MCF 10A (cell line): Measurements from ENCODE around the gene SOS1. TPM values are rescaled to one million over a fixed set of nuclear protein-coding genes. Genes with fewer than 3 reads are reported as not detected.
"Not testable (repeated sequence)": the region's sequence is repeated elsewhere in the genome, so short reads cannot be mapped to it uniquely, and the experiment has no call there.

Experiments
- BruUV-seq: library from RNA; stranded (reverse); fragments of 400-500 nt; replicated peaks from 2 replicates; lab custom pipeline; 2021; lab: Mats Ljungman, UMichigan
- CTCF ChIA-PET: fragments of 300-600 bp; sonication (Branson Sonifier 250); formaldehyde crosslinking; extraction: SDS; loops from one replicate; lab custom pipeline; 2021; ENCODE audit warnings: antibody characterized with exemption, inconsistent platforms; lab: Yijun Ruan, JAX
- POLR2A ChIA-PET: fragments of 300-600, 350-650 bp; sonication (Branson Sonifier 250); formaldehyde crosslinking; extraction: SDS; loops from one replicate; lab custom pipeline; 2020; ENCODE audit warnings: antibody characterized with exemption, inconsistent platforms; lab: Yijun Ruan, JAX
- DNase-seq: peaks from one replicate; pipeline ENCODE4 v3.0.0-alpha.2; 2018; ENCODE audit not compliant: unreplicated experiment
- H3K27ac Mint-ChIP-seq: one replicate; pipeline ENCODE4 v1.8.0; 2022; ENCODE audit warnings: mild to moderate bottlenecking, low read depth, mixed read lengths; ENCODE audit not compliant: unreplicated experiment
- H3K27me3 Mint-ChIP-seq: one replicate; pipeline ENCODE4 v1.8.0; 2022; ENCODE audit warnings: mixed read lengths; ENCODE audit not compliant: insufficient read depth, unreplicated experiment
- H3K36me3 Mint-ChIP-seq: one replicate; pipeline ENCODE4 v1.8.0; 2022; ENCODE audit warnings: mild to moderate bottlenecking, moderate library complexity, mixed read lengths; ENCODE audit not compliant: insufficient read depth, unreplicated experiment
- H3K4me1 Mint-ChIP-seq: one replicate; pipeline ENCODE4 v1.8.0; 2022; ENCODE audit warnings: mixed read lengths; ENCODE audit not compliant: insufficient read depth, unreplicated experiment
- H3K4me3 Mint-ChIP-seq: one replicate; pipeline ENCODE4 v1.8.0; 2022; ENCODE audit warnings: mild to moderate bottlenecking, moderate library complexity, mixed read lengths; ENCODE audit not compliant: unreplicated experiment
- H3K9me3 Mint-ChIP-seq: one replicate; pipeline ENCODE4 v1.8.0; 2022; ENCODE audit warnings: mixed read lengths; ENCODE audit not compliant: unreplicated experiment
- CTCF ChIP-seq: fragments of 200-600 bp; IDR thresholded peaks from one replicate; pipeline ENCODE4 v1.8.0; 2022; ENCODE audit warnings: antibody characterized with exemption, mild to moderate bottlenecking; ENCODE audit not compliant: unreplicated experiment
- intact Hi-C: fragments of 100-400 bp; cut with micrococcal nuclease; formaldehyde crosslinking; loops from 2 replicates; pipeline ENCODE4 v1.14.1; 2022
- total RNA-seq: library from RNA; stranded (reverse); gene quantifications from 2 replicates; pipeline ENCODE4 v1.2.3, GENCODE V29; 2022

The SOS1 gene
- total RNA-seq, 1 experiment from 2014 or later, result 18.5 TPM

- H3K27me3 Mint-ChIP-seq, result no peaks in the 10 kb centered on the region
- H3K4me3 Mint-ChIP-seq, result no peak overlapping the region
- ChIA-PET POLR2A (interaction anchor here (1.2 kb wide), 1 partner anchor 64 kb away, joined by 4 read pairs; no protein-coding TSS in a partner anchor), CTCF (interaction anchor here (0.5 kb wide), 1 partner anchor 121 kb away, joined by 3 read pairs; no protein-coding TSS in a partner anchor)
- H3K27ac Mint-ChIP-seq, result no peak overlapping the region
- no peak for DNase-seq
- no peak for TF ChIP-seq CTCF
- no peaks in the 10 kb centered on the region for H3K36me3 Mint-ChIP-seq
- no peaks in the 10 kb centered on the region for H3K9me3 Mint-ChIP-seq
- no TSS peak for BruUV-seq
- intact Hi-C loops, result no loop called here
- H3K4me1 Mint-ChIP-seq, result peaks cover 3% of the 10 kb centered on the region
Measured at GRCh38 chr2:38940746-38941145, 180.1 kb downstream of the SOS1 start.

- Mint-ChIP-seq H3K27ac (no peak overlapping the region), H3K27me3 (no peaks in the 10 kb centered on the region), H3K9me3 (no peaks in the 10 kb centered on the region), H3K4me1 (peaks cover 13% of the 10 kb centered on the region), H3K4me3 (no peak overlapping the region), H3K36me3 (no peaks in the 10 kb centered on the region)
- intact Hi-C loops, result no loop called here
- TF ChIP-seq CTCF, result no peak
- BruUV-seq, result no TSS peak
- no peak for DNase-seq
- CTCF ChIA-PET, result interaction anchor here (1.8 to 3.3 kb wide), 2 partner anchors 11 to 292 kb away, joined by 4 to 38 read pairs; no protein-coding TSS in a partner anchor
- POLR2A ChIA-PET, result no interaction called here
Measured at GRCh38 chr2:38937548-38937947, 183.3 kb downstream of the SOS1 start.

GRCh38 chr2:38936516-38936915 is 184.3 kb downstream of the SOS1 start:
- DNase-seq, H3K36me3 Mint-ChIP-seq, H3K27ac Mint-ChIP-seq, BruUV-seq, intact Hi-C loops, H3K4me3 Mint-ChIP-seq, POLR2A ChIA-PET, H3K27me3 Mint-ChIP-seq, H3K9me3 Mint-ChIP-seq: not testable (repeated sequence)
- H3K4me1 Mint-ChIP-seq, result peaks cover 13% of the 10 kb centered on the region
- CTCF ChIA-PET, result interaction anchor here (3.3 kb wide), 1 partner anchor 12 kb away, joined by 38 read pairs; no protein-coding TSS in a partner anchor

- H3K4me3 Mint-ChIP-seq, result no peak overlapping the region
- peaks cover 13% of the 10 kb centered on the region for H3K4me1 Mint-ChIP-seq
- peak; percentile 34 for DNase-seq
- H3K27ac Mint-ChIP-seq, result peak overlapping the region; percentile 40
- no peaks in the 10 kb centered on the region for H3K36me3 Mint-ChIP-seq
- POLR2A ChIA-PET, result interaction anchor here (0.9 kb wide), 1 partner anchor 57 kb away, joined by 3 read pairs; no protein-coding TSS in a partner anchor
- intact Hi-C loops, result no loop called here
- CTCF ChIA-PET, result interaction anchor here (3.3 kb wide), 1 partner anchor 12 kb away, joined by 38 read pairs; no protein-coding TSS in a partner anchor
- BruUV-seq, result no TSS peak
- H3K27me3 Mint-ChIP-seq, result no peaks in the 10 kb centered on the region
- no peaks in the 10 kb centered on the region for H3K9me3 Mint-ChIP-seq
- no peak for TF ChIP-seq CTCF
Measured at GRCh38 chr2:38935568-38936172, 185.2 kb downstream of the SOS1 start.
